ENCODE measurements around the gene GSAP.

Gene GSAP

DNA sequence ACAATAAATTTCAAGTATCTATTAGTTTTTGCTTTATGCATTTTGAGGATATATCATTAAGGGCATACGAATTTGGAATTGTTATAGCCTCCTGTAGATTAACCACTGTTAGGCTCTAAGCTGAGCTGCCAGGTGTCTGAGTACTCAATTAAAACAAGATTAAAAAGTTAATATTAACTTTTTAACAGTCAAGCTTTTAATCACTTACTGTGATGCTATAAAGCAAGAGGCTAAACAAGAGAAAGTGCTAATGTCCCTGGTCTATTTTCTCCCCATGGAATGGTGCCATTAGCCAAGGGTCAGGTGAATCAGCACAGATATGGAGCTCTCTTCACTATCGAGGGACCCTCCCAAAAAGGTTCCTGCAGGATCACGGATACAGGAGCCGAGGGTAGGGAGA is 9.7 kb downstream of the GSAP start:
- DNase-seq = no peak

DNA sequence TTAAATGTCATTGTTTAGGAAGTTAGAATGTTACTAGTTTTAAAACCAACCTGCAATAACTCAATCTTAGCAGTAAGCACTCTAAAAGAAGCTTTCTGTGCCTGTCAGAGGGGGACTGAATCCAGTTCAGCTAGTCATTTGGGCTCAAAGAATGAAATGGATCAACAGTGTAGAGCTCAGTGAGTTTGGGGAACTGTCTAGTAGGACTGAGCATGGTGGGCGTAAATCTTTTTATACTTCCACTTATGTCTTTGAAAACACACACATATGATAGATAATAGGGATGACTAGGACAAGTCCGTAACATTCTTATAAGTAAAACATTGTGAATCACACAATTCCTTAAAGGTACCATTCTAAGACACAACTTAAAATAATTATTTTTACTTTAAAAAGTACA is 11.5 kb downstream of the GSAP start:
- DNase-seq = no peak

GRCh38 chr7:77403957-77404356 is 12.2 kb downstream of the GSAP start:
- DNase-seq = no peak

- DNase-seq = no peak
These were observed 13.3 kb downstream of the GSAP start for GRCh38 chr7:77402818-77403217.

DNA sequence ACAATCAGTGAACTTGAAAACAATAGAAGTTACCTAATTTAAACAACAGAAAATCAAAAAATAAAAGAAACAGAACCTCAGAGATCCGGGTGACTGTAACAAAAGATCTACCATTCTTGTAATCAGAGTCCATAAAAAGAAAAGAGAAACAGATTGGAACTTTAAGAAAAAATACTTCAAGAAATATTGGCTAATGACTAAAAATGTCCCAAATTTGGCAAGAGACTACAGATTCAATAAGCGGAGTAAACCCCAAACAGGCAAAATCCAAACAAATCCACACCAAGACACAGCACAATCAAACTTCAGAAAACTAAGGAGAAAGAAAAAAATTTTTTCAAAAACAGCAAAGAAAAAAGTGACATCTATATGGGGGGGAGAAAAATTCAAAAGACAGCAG is 15.1 kb downstream of the GSAP start:
- no peak for DNase-seq

DNA sequence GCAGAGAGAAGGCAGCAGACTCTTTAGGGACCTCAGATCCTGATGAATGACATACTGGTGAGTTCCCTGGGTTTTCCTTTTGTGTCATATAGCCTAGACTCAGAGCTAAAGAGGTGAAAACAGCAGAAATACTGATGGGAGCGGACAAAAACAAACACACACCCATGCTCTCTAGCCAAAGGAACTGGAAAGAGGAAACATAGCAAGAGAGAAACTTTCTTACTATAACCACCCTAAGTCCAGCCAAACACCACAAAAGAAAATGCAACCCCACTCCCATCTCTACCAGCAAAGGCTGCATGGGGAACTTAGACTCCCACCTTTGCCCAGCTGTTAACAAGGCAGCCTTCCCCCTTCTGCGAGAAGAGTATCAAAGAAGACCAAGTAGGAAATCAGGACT is 16.3 kb downstream of the GSAP start:
- DNase-seq = no peak

- no peak for DNase-seq
These were observed 19.1 kb downstream of the GSAP start for GRCh38 chr7:77396894-77397547.

DNA sequence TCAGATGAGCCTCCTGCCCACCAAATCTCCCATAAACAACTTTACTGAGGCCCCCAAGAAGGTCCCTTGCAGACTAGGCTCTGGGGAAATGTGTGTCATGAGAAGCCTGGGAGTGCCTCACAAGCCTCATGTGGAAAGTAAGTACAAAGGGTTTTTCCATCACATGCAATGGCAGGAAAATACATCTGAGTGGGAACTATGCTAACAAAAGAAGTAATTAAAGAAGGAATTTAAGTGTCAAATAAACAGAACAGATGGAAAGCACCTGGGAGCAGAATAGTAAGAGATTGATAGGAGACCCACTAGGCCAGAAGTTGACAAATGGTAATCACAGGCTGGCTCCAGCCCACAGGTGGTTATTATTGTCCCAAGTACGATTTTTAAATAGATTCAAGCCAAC is 20.5 kb downstream of the GSAP start:
- no peak for DNase-seq

- no peak for DNase-seq
These were observed 22.2 kb downstream of the GSAP start for GRCh38 chr7:77393954-77394353.

GRCh38 chr7:77393261-77393660 is 22.9 kb downstream of the GSAP start:
- no peak for DNase-seq

DNA sequence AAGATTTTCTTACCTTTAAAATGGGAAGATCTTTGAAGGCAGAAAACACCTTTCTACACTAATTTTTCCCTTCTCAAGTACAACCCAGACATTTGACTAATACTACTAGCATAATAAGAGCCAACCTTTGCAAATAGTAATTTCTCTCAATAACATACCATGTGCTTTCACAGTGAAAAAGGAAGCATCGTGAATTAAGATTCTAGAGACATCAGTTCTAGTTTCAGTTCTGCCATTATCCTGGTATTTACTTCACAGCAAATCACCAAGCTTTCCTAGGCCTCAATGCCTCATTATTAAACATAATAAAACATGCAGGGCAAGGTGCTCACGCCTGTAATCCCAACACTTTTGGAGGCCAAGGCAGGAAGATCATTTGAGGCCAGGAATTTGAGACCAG is 24.9 kb downstream of the GSAP start:
- DNase-seq = no peak

GRCh38 chr7:77388055-77388641 is 28.0 kb downstream of the GSAP start:
- DNase-seq = peak; percentile 27

GRCh38 chr7:77386165-77386822 is 29.9 kb downstream of the GSAP start:
- DNase-seq = no peak

DNA sequence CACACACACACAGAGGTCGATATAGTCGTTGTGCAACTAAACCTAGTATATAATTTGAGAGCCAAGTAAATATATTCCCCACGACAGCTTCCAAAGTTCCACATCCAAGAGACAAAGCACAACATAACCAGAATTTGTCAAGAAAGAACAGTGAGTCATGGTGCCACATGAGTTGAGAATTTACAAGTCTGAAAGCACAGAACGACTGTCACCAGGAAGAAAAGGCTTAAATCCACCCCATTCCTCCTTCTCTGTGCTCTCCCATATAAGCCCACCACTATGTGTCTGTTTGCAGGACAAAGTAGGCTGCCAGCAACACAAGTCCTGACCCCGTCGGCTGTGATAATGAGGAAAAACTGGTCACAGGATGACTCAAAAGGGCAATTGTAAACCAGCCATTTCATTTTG is 32.8 kb downstream of the GSAP start:
- DNase-seq = no peak

- no peak for DNase-seq
These were observed 33.6 kb downstream of the GSAP start for GRCh38 chr7:77382532-77382931.

GRCh38 chr7:77378584-77378983 is 37.6 kb downstream of the GSAP start:
- DNase-seq = no peak

GRCh38 chr7:77370606-77371005 is 45.5 kb downstream of the GSAP start:
- DNase-seq = no peak

- no peak for DNase-seq
These were observed 47.2 kb downstream of the GSAP start for GRCh38 chr7:77368974-77369373.

GRCh38 chr7:77367976-77368375 is 48.2 kb downstream of the GSAP start:
- no peak for DNase-seq

GRCh38 chr7:77362905-77363304 is 53.2 kb downstream of the GSAP start:
- peak; percentile 95 for DNase-seq

GRCh38 chr7:77360969-77361368 is 55.2 kb downstream of the GSAP start:
- no peak for DNase-seq

- no peak for DNase-seq
These were observed 56.0 kb downstream of the GSAP start for GRCh38 chr7:77360104-77360503.

DNA sequence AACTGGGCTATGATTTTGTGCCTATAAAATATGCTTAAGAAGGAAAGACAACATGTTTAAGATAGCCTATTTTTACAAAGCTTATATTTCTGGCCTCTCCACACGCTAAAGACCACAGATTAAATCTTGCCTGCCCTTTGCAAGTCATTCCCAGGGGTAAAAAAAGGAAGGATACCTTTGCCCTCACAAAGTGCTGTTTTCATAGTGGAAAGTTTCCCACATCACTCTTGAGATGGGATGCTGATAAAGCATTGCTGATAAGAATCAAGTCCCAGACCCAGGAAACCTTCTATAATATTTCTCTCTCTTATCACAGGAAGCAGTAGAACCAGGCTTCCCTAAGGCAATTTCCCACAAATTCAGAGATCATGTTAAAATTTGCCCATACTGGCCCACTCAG is 56.5 kb downstream of the GSAP start:
- no peak for DNase-seq

DNA sequence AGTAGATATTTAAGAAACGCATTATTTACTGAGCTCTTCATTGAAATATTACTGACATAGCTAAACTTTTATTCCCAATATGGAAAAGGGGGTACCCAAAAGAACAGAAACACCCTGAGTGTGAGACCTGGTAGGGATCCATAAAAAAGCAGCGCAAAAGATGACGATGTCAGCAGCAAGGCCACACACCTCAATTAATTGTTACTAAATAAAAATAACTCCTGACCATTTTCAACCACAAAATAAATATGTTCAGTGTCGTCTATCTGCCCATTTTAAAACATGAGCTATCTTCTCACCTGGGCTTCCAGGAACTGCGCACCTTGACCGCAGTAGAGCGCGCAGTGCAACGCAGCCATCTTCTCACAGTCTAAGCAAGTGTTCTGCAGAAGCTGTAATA is 61.2 kb downstream of the GSAP start:
- DNase-seq = no peak

- no peak for DNase-seq
These were observed 61.7 kb downstream of the GSAP start for GRCh38 chr7:77354484-77354883.
